Measurements from ENCODE around the gene PIGR. TPM values are rescaled to one million over a fixed set of nuclear protein-coding genes. Genes with fewer than 3 reads are reported as not detected.

Gene PIGR
- total RNA-seq, 1 experiment from 2014 or later: not detected

GRCh38 chr1:206974140-206974539, 27.9 kb upstream of the PIGR start:
- Histone ChIP-seq H2AFZ (ENCODE audit: low read length) (no peak overlapping the region), H3K4me1 (ENCODE audit: insufficient read depth, low read length) (no peaks in the 10 kb centered on the region), H4K91ac (ENCODE audit: insufficient read length, low read depth, low read length) (no peak overlapping the region), H3K4ac (ENCODE audit: low read depth, low read length) (no peak overlapping the region), H2BK15ac (ENCODE audit: low read depth, low read length) (no peak overlapping the region), H3K9ac (ENCODE audit: extremely low read depth, insufficient read length, low read length) (no peak overlapping the region), H3K9me3 (ENCODE audit: control insufficient read depth, low read depth, low read length) (no peaks in the 10 kb centered on the region), H3K79me2 (ENCODE audit: insufficient read depth, low read length) (no peaks in the 10 kb centered on the region), H2AK5ac (ENCODE audit: insufficient read length, low read length) (no peak overlapping the region), H2BK120ac (ENCODE audit: low read depth, low read length, poor library complexity, severe bottlenecking) (no peak overlapping the region), H3K23me2 (ENCODE audit: insufficient read length, low read depth, low read length, poor library complexity, severe bottlenecking) (no peaks in the 10 kb centered on the region), H3K23ac (ENCODE audit: insufficient read length, low read depth, low read length) (no peak overlapping the region), H3K27me3 (ENCODE audit: insufficient read depth, low read length) (no peaks in the 10 kb centered on the region), H4K5ac (ENCODE audit: insufficient read length, low read depth, low read length) (no peak overlapping the region), H4K20me1 (ENCODE audit: control insufficient read depth, insufficient read depth, insufficient read length) (no peaks in the 10 kb centered on the region), H3K56ac (ENCODE audit: insufficient read length, low read depth, low read length) (no peak overlapping the region), H3K27ac (ENCODE audit: insufficient read length, low read depth, low read length) (no peak overlapping the region), H2BK5ac (ENCODE audit: insufficient read length, low read length) (no peak overlapping the region), H2BK20ac (ENCODE audit: low read depth, low read length, poor library complexity, severe bottlenecking) (no peak overlapping the region), H3T11ph (ENCODE audit: low read length) (no peak overlapping the region), H3K14ac (ENCODE audit: insufficient read depth, low read length) (no peak overlapping the region), H3K79me1 (ENCODE audit: insufficient read depth, low read depth, low read length, poor library complexity, severe bottlenecking) (no peaks in the 10 kb centered on the region), H3K18ac (ENCODE audit: insufficient read length, low read depth, low read length) (no peak overlapping the region), H3K4me2 (ENCODE audit: insufficient read depth, insufficient read length, low read length) (no peak overlapping the region), H2BK12ac (ENCODE audit: insufficient read length, low read depth, low read length) (no peak overlapping the region), H4K8ac (replicated peaks; ENCODE audit: insufficient read length, low read depth, low read length) (no peak overlapping the region)
- Mint-ChIP-seq H3K9me3 (no peaks in the 10 kb centered on the region), H3K4me3 (no peak overlapping the region), H3K36me3 (ENCODE audit: insufficient read depth in 1 of 3, low read depth in 3 of 3) (no peaks in the 10 kb centered on the region), H3K27me3 (ENCODE audit: low read depth) (peaks cover 14% of the 10 kb centered on the region), H3K4me1 (no peaks in the 10 kb centered on the region; a peak in 1 of 4 replicates), H3K27ac (no peak overlapping the region)
- no CpG with 5 or more reads among the region's 3 CpGs for WGBS (ENCODE audit: extremely low coverage, insufficient read length, low lambda C conversion rate)
- DNase-seq: no peak
- TF ChIP-seq, protein P1, sequence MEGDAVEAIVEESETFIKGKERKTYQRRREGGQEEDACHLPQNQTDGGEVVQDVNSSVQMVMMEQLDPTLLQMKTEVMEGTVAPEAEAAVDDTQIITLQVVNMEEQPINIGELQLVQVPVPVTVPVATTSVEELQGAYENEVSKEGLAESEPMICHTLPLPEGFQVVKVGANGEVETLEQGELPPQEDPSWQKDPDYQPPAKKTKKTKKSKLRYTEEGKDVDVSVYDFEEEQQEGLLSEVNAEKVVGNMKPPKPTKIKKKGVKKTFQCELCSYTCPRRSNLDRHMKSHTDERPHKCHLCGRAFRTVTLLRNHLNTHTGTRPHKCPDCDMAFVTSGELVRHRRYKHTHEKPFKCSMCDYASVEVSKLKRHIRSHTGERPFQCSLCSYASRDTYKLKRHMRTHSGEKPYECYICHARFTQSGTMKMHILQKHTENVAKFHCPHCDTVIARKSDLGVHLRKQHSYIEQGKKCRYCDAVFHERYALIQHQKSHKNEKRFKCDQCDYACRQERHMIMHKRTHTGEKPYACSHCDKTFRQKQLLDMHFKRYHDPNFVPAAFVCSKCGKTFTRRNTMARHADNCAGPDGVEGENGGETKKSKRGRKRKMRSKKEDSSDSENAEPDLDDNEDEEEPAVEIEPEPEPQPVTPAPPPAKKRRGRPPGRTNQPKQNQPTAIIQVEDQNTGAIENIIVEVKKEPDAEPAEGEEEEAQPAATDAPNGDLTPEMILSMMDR (conservative IDR thresholded peaks at IDR 0.05): no peak

Data from H9 (cell line).